ENCODE results near the gene NACA. TPM values are rescaled to one million over a fixed set of nuclear protein-coding genes. Genes with fewer than 3 reads are reported as not detected.
"Not testable (repeated sequence)": the region's sequence is repeated elsewhere in the genome, so short reads cannot be mapped to it uniquely, and the experiment has no call there.

Gene NACA
- total RNA-seq (2014; rRNA removed; shearing (Covaris generic)), result 1,958 and 2,010 TPM in 2 replicates
- polyA plus RNA-seq (2015; cell fraction: cytosol; rRNA removed), result 1,776 and 1,888 TPM in 2 replicates
- polyA plus RNA-seq (2015; cell fraction: nucleus; rRNA removed), result 693 and 772 TPM in 2 replicates

- peak; percentile 98 for DNase-seq (ENCODE audit: low read depth)
Measured at GRCh38 chr12:56724972-56725722, at the start of gene NACA. TSS of gene NACA (minus strand) at chr12:56725299. CDS start at chr12:56724521, 778 bp downstream.

GRCh38 chr12:56773113-56773512 is 48.0 kb upstream of the NACA start:
- DNase-seq (ENCODE audit: low read depth), result no peak

- no peak for DNase-seq (ENCODE audit: low read depth)
Measured at GRCh38 chr12:56772625-56773024, 47.5 kb upstream of the NACA start.

- DNase-seq (ENCODE audit: low read depth), result no peak
Measured at GRCh38 chr12:56769868-56770267, 44.8 kb upstream of the NACA start.

- no peak for DNase-seq (ENCODE audit: low read depth)
Measured at GRCh38 chr12:56768424-56768823, 43.3 kb upstream of the NACA start.

GRCh38 chr12:56766535-56766934 is 41.4 kb upstream of the NACA start:
- no peak for DNase-seq (ENCODE audit: low read depth)

GRCh38 chr12:56763753-56764657 is 38.9 kb upstream of the NACA start:
- peak; percentile 26 for DNase-seq (ENCODE audit: low read depth)

GRCh38 chr12:56761812-56762211 is 36.7 kb upstream of the NACA start:
- no peak for DNase-seq (ENCODE audit: low read depth)

GRCh38 chr12:56760460-56760859 is 35.4 kb upstream of the NACA start:
- DNase-seq (ENCODE audit: low read depth), result no peak

GRCh38 chr12:56759263-56759908 is 34.3 kb upstream of the NACA start:
- no peak for DNase-seq (ENCODE audit: low read depth)

- DNase-seq (ENCODE audit: low read depth), result no peak
Measured at GRCh38 chr12:56758728-56759262, 33.7 kb upstream of the NACA start.

- not testable (repeated sequence) for DNase-seq (ENCODE audit: low read depth)
Measured at GRCh38 chr12:56757971-56758370, 32.9 kb upstream of the NACA start.

- no peak for DNase-seq (ENCODE audit: low read depth)
Measured at GRCh38 chr12:56753566-56753965, 28.5 kb upstream of the NACA start.

GRCh38 chr12:56751712-56752598 is 26.9 kb upstream of the NACA start, which contains the start of gene PRIM1:
TSS of gene PRIM1 (minus strand) at chr12:56752323. CDS start at chr12:56752298, 25 bp downstream.
- peak; percentile 86 for DNase-seq (ENCODE audit: low read depth)

GRCh38 chr12:56750596-56750995 is 25.5 kb upstream of the NACA start:
- not testable (repeated sequence) for DNase-seq (ENCODE audit: low read depth)

GRCh38 chr12:56749853-56750252 is 24.8 kb upstream of the NACA start:
- no peak for DNase-seq (ENCODE audit: low read depth)

- no peak for DNase-seq (ENCODE audit: low read depth)
Measured at GRCh38 chr12:56749359-56749758, 24.3 kb upstream of the NACA start.

- DNase-seq (ENCODE audit: low read depth), result no peak
Measured at GRCh38 chr12:56728139-56728861, 3.2 kb upstream of the NACA start.

- not testable (repeated sequence) for DNase-seq (ENCODE audit: low read depth)
Measured at GRCh38 chr12:56726196-56726675, 1.1 kb upstream of the NACA start.

Measured in HT1080 (cell line).